GM21619 (cell line): ENCODE data around the gene BATF.
A peak's percentile ranks its signal among the peaks of the same experiment; 100 is the strongest.

Experiments
- ATAC-seq: cut with Tn5 transposase; IDR thresholded peaks from one replicate; pipeline ENCODE4 v1.9.1; 2021; ENCODE audit not compliant: unreplicated experiment

BATF gene

DNA sequence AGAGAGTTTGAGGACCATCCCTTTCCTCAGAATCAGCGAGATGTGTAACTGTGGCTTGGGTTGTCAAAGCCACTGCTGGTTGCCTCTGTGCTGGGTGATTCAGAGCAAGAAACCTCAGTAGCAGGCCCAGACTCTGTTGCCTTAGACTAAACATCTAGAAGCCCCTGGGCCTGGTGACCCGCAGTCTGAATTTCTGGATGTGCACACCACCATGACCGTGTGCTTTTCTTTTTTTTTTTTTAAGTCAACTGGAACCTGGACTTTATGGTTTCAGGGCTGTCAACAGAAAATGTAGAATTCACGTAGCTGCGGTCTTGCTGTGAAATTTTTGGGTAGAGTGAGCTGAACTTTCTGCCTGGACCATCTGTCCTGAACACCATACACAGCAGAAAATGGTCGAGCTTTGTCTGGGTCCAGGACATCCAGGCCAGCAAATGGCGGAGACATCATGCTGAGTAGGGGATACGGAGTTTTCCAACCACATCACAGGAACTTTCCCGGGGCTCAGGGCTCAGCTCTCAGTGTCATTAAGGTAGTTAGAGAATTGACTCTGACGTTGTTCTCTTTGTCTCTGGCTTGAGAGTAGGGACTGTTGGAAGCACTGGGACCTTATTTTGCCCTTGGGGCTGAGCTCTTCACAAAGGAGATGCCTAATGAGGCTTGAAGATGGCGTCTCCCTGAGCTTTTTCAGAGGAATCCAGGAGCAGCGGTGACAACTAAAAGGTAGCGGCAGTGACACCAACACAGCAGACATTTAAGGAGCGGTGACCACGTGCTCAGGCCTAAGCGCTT, 23.0 kb upstream of the BATF start:
- ATAC-seq = peak; percentile 74

DNA sequence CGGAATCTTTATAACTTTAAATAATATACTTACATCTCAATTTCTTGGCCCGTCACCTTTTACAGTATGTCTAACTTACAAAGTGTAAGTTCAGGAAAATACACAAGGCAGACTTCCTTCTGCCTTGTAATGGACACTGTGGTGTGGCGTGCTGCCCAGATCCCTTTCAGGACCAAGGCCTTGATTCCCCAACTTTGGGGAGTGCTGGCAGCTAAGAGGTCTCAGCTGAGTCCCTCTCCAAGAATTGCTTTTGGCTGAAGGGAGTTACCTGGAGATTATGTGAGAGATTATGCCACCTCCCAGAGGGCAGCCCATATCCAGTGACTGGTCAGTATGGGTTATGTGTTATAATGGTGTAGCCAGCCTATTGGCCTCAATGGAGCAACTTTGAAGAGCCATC, 21.2 kb upstream of the BATF start:
- no peak for ATAC-seq

DNA sequence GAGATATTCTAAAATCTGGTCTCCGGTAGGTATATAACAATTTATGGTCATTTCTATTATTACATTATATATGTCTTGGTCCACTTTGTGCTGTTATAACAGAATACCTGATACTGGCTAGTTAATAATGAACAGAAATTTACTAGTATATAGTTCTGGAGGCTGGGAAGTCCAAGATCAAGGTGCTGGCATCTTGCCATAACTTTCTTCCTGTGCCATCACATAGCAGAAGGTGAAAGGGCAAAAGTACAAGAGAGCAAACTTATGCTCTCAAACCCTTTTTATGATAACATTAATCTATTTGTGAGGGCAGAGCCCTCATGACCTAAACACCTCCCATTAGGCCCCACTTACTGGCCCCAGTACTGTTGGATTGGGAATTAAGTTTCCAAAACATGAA, 17.9 kb upstream of the BATF start:
- no peak for ATAC-seq

DNA sequence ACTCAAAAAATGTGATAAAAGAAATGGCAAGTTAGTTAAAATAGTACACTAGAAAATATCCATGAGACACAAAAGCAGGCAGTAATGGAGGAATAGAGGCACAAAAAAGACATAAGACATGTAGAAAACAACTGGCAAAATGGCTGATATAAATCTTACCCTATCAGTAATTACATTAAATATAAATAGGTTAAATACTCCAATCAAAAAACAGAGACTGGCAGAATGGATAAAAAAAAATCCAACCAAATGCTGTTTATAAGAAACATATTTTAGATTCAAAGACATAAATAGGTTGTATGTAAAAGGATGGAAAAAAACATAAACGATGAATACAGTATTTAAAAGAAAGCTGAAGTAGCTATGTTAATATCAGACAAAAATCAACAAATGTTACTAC, 15.3 kb upstream of the BATF start:
- no peak for ATAC-seq

DNA sequence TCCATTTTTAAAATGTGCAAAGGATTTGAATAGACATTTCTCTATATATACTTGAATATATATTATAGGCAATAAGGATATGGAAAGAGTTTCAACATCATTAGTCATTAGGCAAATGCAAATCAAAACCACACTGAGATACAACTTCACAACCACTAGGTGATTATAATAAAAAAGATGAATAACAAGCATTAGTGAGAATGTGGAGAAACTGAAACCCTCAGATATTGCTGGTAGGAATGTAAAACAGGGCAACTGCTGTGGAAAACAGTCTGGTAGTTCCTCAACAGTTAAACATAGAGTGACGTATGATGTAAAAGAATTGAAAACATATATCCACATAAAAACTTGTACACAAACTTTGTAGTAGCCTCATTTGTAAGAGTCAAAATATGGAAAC, 11.7 kb upstream of the BATF start:
- no peak for ATAC-seq

DNA sequence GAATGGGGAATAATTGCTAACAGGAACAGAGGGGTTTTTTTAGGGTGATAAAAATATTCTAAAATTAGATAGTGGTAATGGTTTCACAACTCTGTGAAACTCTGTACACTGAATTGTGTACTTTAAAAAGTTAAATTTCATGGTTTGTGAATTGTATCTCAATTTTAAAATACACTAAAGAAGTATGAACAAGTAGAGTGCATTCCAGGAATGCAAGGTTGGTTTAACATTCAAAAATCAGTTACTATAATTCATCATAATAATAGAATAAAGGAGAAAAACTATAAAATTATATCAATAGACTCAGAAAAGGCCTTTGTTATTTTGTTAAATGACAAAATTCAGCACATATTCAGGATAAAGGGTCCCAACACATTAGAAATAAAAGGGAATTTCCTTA, 11.1 kb upstream of the BATF start:
- ATAC-seq = no peak

DNA sequence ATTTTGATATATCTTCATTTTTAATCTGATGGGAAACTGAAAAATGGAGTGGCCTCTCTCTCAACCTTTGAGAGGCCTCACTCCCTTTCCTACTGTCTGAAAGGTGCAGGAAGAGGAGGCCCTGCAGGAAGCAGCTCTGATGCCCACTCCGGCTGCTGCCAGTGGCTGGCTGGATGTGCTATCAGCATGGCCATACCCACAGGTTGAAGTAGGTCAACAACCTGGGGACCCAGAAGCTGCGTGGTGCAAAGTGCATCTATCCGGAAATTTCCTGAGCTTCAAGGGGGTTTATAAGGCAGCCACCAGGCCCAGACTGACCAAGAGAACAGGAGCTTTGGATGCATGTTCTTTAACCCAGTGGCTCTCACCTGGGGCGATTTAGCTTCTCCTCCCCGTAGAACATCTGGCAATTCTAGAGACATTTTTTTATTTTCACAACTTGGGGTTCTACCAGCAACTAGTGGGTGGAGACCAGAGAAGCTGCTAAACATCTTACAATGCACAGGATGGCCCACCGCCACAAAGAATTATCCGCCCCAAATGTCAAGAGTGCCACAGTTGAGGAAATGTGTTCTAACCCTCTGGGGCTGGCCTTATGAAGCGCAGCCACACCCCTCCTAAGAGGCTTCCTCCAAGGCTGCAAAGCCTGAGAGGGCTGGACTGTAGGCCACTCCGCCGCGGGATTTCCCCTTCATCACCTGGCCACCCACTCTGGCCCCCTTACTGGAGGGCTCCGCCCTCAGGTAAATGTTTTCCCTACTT, 8.2 kb upstream of the BATF start:
- peak; percentile 31 for ATAC-seq

DNA sequence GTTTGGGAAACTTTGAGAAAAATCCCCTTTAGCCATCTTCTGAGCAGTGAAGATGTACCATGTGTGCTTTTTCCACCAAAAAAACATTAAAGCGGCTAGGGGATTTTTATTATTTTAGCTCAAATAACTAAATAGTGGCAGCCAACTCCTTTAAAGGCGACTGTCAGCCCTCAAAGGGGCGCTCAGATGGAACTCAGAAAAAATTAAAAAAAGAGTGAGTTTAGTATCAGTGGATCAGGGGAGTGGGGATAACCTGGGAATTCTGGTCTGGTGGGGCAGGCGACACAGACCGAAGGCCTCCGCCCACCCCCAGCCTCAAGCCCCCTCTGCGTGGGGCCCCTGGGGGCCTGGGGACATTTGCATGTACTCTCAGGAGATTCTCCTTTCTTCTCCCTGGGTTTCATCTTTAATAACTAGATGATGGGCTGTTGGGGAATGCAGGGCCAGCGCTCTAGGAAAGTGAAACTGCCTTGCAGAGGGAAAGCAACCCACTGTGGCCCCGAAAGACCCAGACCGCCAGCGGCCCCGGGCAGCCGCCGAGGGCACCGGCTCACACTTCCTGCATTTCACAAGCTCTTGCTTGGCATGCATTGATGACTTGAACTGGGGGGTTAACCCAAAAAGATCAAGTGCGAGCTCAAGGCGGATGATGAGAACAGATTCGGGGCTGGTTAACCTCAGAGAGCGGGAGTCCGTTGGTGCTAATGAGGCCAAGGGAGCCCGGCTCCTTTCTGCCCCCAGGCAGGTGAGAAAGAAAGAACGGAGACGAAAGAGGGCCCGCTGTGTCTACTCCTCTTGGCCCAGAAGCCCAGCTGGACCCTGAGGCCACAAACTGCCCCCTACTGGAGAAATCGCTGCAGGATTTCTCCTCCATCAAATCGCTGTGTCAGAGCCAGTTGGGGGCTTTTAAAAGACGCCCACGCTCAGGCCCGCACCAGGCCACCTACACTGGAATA, 7.3 kb upstream of the BATF start:
- peak; percentile 48 for ATAC-seq

DNA sequence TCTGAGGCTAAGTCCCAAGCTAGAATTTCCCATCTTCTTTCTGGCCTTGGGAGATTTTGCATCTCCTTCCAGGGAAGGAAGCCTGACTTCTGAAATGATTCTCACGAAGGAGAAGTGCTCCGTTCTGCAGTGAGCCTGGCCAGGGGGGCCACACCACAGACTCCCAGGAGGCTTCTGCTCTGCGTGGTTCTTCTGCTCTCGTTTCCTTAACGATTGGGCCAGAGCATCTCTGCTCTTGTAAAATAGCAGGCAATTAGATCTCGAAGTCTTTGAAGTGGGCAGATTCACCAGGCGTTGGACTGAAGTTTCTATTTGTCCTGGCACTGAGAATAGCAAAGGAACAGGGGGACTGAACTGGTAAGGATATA, 6.7 kb upstream of the BATF start:
- peak; percentile 42 for ATAC-seq

DNA sequence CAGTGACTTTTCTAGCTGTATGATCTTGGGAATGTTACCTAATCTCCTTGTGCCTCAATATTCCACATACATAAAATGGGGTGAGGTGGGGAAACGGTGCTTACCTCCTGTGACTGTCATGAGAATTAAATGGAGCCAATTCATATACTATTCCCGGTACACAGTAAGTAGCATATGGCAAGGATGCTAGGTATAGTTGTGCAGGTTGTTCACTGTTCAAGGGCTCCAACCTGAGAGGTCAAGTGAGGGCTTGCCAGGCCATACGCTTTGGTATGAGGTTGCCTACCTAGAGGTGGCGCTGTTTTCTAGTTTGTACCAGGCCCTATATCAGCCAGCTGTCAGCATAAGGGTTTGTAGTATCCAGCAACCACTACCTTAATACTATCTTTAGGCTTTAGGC, 3.6 kb upstream of the BATF start:
- no peak for ATAC-seq

DNA sequence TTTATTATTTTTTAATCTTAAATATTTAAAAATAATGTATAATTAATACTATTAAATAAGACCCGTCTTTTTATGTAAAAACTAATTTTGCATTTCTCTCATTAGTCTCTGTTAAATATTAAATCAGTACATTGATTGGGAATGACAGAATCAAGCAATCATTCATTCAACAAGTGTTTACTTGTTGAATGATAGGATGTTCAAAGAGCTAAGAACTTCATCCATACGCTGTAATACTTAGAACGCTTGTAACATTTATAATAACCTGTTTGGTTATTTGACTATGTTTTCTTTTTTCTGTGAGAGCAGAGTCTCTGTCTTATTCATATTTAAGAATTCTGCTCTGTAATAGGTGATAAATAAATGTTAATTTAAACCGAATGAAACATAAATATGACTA, 2.9 kb upstream of the BATF start:
- no peak for ATAC-seq

DNA sequence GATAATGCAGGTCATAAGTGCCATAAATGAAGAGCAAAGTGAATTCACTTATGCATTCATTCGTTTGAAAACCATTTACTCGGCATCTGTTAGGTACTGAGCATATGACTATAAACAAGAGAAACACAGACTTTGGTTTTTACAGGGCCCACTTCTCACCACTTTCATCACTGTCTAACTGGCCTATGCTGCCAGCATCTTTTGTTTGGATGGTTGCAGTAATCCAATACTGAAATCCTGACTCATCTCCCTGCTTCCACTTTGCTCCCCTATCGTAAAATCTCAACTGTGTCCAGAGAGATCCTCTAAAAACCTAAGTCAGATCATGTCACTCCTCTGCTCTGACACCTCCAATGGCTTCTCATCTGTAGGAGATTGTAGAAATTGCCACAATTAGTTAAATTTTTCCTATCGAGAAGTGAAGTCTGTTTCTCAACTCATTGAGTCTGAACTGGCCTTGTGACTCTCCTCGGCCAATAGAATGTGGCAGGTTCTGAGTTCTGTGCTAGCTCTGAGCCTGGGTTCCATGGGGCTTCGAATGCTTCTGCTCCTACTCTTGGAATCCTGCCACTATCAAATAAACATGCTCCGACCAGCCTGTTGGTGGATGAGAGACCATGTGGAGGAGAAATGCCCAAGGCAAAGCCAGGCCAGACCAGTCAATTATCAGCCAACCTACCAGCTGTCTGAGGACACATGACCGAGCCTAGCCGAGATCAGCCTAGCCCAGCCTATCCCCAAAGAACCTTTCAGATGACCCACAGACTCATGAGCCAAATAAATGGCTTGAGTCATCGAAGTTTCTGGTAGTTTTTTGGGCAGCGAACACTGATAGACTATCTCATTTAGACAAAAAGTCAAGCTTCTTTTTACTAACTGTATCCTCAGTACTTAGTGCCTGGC, 2.2 kb upstream of the BATF start:
- ATAC-seq = no peak

DNA sequence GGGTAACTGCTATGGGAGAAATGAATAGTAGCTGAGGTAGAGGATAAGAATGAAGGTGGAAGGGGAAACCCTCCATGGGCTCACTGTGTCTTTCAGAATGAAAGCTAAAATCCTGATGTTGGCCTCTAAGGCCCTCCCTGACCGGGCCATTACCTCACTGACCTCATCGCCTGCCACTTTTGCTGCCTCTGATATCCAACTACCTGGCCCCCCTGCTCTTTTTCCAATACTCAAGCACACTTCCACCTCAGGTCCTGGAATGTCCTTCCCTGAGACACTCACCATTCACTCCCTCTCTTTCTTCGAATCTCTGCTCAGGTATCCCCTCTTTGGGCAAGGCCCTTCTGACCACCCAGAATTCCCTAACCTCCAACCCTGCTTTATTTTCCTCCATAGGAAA, 1.4 kb upstream of the BATF start:
- ATAC-seq = no peak

DNA sequence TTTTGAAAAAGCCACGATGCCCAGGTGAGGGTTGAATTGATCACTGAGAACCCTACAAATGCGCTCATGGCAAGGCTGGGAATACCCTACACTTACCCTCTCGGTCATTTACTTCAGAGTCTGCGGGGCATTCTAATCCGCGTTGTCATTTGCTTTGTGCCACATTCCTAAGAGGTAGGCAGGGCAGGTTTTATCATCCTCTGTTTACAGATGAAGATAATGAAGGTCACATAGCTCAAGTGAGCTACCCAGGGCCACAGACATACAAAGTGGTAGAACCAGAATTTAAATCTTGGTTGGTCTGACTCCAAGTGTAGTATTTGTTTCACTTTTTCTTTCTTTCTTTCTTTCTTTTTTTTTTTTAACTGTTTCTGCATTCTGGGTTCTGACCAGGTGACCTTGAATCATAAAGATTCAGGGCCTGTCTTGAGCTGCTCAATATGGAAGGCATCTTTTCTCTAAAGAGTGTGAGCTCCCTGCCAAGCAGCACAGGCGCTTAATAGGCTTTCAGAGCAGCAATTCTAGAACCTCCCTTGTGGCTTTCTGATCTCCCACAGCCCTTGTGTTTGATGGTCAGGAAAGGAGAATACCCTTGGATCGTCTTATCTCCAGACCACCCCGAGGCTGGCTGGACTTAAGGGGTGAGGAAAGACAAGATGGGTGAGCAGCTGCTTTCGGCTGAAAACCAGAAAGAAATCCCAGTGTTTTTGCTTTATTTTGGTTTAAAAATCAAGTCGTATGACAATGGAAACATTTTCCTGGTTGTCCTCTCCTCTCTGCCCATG, 662 bp upstream of the BATF start:
- ATAC-seq = peak; percentile 12

DNA sequence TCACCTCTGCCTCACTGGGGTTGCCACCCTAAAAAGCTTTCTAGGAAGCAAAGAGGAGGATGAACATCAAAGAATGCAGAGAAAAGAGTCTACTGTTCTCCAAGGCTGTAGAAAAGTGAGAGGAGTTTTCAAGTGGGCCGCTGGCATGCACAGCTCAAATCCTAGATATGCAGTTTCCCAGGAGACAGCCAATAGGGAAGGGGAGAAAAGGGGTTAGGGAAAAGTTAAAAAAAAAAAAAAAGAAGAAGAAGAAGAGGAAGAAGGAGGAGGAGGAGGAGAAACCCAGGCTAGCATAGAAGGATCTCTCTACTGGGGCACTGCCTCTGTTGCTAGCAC, 682 bp downstream of the BATF start:
- no peak for ATAC-seq

DNA sequence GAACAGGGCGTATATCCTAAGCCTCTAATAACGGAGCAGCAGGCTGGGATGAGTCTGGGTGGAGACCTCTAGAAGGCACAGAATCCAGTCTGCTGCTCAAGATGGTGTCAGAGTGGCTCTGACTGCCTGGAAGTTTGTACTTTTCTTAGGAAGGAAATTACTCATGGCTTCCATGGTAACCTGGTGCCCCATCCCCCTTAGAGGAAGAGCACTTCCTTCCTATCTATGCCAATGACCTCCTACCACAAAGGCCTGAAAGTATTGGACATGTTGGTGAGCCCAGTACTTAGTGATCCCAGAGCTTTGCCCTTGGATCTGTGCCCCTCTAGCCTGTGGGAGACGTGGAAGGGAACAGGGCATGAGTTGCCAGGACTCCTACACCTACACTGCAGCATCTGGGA, 1.5 kb downstream of the BATF start:
- no peak for ATAC-seq

DNA sequence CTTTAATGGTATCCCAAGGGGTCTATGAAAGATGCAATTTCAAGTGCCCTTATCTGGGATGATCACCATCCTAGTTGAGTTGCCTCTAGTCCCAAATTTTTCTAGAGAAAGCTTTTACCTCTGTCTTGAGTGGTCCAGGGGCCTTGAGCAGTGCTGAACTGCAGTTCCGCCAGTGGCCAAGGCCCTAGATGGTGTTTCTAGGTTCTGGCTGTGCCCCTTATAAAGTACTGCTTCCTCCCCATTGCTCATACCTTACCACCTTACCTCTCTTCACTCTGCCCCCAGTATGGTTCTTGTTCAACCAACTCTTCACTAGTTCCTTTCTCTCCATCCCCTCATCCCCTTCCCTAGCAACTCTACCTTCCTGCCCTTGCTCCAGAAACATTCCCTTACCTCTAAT, 3.7 kb downstream of the BATF start:
- no peak for ATAC-seq

DNA sequence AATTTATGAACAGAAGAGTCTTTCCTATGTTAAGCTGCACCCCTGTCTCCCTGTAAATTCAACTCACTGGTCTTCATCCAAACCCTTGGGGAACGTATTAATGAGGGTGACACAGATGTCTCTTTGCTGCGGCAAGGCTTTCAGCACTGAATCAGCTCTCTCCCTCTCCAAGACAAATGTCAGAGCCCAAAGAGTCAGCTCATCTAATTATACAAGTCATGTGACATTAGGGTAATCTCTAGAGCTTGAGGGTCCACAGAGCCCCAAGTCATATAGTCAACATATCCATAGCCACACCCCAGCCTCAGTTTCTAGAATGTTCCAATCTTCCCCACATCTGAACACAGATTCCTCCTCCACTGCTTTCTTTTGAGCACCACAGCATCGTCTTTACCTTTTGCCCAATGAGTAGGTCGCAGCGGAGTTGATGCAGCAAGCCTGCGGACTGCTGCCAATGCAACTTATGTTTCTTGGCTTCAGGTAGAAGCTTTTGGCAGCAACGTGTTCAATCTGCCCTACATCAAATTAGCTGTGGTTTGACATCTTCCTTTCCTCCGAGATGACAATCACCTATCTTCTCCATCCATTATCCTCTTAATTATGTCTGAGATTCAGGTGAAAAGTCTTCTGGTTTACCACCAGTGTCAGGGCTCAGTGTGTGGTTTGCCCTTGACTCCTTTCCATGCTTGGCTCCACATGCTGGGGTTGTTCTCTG, 5.3 kb downstream of the BATF start:
- no peak for ATAC-seq

DNA sequence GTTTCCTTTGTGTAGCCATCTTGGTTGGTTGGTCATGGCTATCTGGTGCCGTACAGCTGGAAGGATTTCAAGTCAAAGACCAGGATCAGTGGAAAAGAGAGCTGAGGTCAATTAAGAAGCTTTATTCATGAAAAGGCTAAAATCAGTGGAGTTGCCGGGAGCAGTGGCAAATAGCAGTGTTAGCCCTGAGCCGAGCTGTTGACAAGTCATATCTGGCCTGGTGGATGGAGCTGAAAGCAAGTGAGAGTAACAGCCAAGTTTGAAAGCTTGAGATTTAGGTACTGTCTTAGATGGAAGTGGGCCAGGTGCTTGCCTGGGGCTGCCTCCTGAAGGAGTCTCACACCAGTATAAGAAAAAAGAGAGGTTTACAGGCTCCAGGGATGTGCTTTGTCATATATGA, 9.0 kb downstream of the BATF start:
- no peak for ATAC-seq
